D721Med (cell line): ENCODE measurements around the gene MYOCD.

Experiments used
- DNase-seq: peaks from one replicate; pipeline ENCODE4 v3.0.0; 2011; ENCODE audit warnings: low spot score; ENCODE audit not compliant: insufficient read length
- FAIRE-seq: peaks from 2 replicates; lab custom pipeline; 2011; peaks lifted over from hg19 to GRCh38; lab: Jason Lieb, UNC
- CTCF ChIP-seq: IDR thresholded peaks from 2 replicates; pipeline ENCODE4 v1.5.1; 2012; ENCODE audit warnings: mild to moderate bottlenecking, control low read depth; ENCODE audit not compliant: insufficient read depth; ENCODE audit errors: missing control alignments

MYOCD gene

GRCh38 chr17:12768255-12768654 lies 102.6 kb downstream of the MYOCD start:
- TF ChIP-seq CTCF, result no peak
- FAIRE-seq (no peak), DNase-seq (no peak)

- TF ChIP-seq CTCF, result no peak
- FAIRE-seq (no peak), DNase-seq (no peak)
Observed at GRCh38 chr17:12769981-12770380, 104.3 kb downstream of the MYOCD start.

GRCh38 chr17:12773153-12773552 lies 107.5 kb downstream of the MYOCD start:
- FAIRE-seq (no peak), DNase-seq (no peak)
- no peak for TF ChIP-seq CTCF

DNA sequence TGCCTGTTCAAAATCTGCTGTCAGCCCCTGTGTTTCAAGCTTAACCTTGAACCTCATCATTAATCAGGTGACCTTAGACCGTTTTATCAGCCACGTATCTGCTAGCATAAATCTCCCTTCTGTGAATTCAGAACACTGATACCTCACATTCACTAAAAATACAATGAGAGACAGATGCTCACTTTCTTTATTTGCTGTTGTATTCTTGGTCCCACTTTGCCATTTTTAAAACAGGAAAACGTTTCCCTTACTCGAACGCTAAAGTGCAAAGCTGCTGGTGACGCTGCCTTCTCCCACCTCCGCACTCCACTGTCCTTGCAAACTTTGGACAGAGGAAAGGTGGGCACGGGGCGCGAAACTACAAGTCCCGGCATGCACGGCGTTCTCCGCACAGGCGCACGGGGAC lies 123.4 kb downstream of the MYOCD start:
- no peak for TF ChIP-seq CTCF
- DNase-seq (no peak), FAIRE-seq (no peak)

- no peak for FAIRE-seq
- TF ChIP-seq CTCF, result no peak
- DNase-seq, result peak; percentile 45
Observed at GRCh38 chr17:12789481-12790248, 124.0 kb downstream of the MYOCD start, which contains the start of gene ARHGAP44. ARHGAP44 (plus strand) TSS chr17:12789498; CDS start chr17:12789839, 341 bp downstream.

DNA sequence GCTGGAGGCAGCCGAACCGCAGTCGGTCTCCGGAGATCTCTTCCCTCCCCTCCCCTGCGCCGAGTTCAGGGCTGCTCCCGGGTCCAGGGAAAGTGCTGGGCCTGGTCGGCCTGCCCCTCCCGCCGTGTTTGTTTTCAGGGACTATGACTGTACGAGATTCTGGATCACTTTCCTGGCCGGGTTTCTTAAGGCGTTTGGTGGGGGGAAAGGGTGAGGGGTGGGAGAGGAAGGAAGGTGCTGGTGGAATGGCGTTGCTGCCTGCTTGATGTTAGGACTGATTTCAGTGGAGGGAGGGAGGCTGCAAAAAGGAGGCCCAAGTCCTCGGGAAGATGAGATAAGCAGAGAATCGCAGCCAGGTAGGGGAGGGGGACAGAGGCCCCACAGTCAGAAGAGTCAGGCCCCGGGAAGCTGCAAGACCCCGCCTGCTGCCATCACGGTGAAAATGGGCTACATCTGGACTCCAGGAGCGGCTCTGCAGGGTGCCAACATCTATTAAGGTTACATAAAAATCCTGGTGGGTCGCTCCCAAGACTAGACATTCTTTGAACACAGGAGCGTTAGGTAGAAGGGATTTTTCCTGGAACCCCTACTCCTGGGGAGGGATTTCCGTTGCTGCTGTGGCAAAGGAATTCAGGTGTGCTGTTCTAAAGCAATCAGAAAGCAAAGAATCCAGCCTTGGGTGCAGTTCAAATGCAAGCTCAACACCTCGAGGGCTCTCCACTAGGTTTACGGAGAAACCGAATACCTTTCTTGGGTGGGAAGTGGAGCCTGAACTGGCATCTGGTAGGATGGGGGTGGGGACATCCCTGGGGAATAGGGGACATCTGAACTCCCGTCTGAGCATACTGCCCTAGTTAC lies 124.8 kb downstream of the MYOCD start:
- no peak for TF ChIP-seq CTCF
- DNase-seq (no peak), FAIRE-seq (no peak)
